Neural cell (in vitro differentiated cells): ENCODE data around the gene TLE2.

Source experiments
- EP300 ChIP-seq: fragments of 450-650 bp; conservative IDR thresholded peaks from 2 replicates; pipeline ENCODE4 v1.6.1; 2014; ENCODE audit warnings: antibody characterized with exemption, mild to moderate bottlenecking, moderate library complexity; ENCODE audit not compliant: poor library complexity, severe bottlenecking
- EZH2 ChIP-seq: fragments of 200-600, 300-800 bp; shearing (Covaris generic), sonication (generic); IDR thresholded peaks from 2 replicates; pipeline ENCODE4 v1.6.1; 2014; ENCODE audit warnings: antibody characterized with exemption, low read length, borderline replicate concordance, mild to moderate bottlenecking; ENCODE audit not compliant: insufficient read depth, poor library complexity, severe bottlenecking
- POLR2AphosphoS5 ChIP-seq: IDR thresholded peaks from 2 replicates; pipeline ENCODE4 v1.6.1; 2012
- RAD21 ChIP-seq: fragments of 450-650 bp; conservative IDR thresholded peaks from 2 replicates; pipeline ENCODE4 v1.6.1; 2014; ENCODE audit warnings: antibody characterized with exemption, mild to moderate bottlenecking, moderate library complexity
- TF ChIP-seq, protein P1 (sequence below): fragments of 450-650 bp; IDR thresholded peaks from 2 replicates; pipeline ENCODE4 v1.5.1; 2014; ENCODE audit warnings: antibody characterized with exemption, mild to moderate bottlenecking, moderate library complexity; ENCODE audit not compliant: poor library complexity, severe bottlenecking
- TF ChIP-seq, protein P2 (sequence below): IDR thresholded peaks from 2 replicates; pipeline ENCODE4 v1.6.1; 2012; ENCODE audit warnings: borderline replicate concordance

DNA sequence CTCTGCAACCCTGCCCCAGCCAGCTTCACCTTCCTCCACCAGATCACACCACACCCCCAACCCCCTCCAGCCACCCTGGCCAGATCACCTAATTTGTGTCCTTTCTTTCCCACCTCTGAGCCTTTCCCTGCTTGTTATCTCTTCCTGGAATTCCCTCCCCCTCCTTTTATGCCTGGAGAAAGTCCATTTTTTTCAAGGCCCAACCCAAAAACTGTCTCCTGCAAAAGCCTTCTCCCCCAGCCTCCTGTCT lies 5.3 kb upstream of the TLE2 start:
- TF ChIP-seq, protein P1, sequence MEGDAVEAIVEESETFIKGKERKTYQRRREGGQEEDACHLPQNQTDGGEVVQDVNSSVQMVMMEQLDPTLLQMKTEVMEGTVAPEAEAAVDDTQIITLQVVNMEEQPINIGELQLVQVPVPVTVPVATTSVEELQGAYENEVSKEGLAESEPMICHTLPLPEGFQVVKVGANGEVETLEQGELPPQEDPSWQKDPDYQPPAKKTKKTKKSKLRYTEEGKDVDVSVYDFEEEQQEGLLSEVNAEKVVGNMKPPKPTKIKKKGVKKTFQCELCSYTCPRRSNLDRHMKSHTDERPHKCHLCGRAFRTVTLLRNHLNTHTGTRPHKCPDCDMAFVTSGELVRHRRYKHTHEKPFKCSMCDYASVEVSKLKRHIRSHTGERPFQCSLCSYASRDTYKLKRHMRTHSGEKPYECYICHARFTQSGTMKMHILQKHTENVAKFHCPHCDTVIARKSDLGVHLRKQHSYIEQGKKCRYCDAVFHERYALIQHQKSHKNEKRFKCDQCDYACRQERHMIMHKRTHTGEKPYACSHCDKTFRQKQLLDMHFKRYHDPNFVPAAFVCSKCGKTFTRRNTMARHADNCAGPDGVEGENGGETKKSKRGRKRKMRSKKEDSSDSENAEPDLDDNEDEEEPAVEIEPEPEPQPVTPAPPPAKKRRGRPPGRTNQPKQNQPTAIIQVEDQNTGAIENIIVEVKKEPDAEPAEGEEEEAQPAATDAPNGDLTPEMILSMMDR: no peak
- TF ChIP-seq EP300 (no peak), POLR2AphosphoS5 (no peak), EZH2 (no peak), RAD21 (no peak)
- TF ChIP-seq, protein P2, sequence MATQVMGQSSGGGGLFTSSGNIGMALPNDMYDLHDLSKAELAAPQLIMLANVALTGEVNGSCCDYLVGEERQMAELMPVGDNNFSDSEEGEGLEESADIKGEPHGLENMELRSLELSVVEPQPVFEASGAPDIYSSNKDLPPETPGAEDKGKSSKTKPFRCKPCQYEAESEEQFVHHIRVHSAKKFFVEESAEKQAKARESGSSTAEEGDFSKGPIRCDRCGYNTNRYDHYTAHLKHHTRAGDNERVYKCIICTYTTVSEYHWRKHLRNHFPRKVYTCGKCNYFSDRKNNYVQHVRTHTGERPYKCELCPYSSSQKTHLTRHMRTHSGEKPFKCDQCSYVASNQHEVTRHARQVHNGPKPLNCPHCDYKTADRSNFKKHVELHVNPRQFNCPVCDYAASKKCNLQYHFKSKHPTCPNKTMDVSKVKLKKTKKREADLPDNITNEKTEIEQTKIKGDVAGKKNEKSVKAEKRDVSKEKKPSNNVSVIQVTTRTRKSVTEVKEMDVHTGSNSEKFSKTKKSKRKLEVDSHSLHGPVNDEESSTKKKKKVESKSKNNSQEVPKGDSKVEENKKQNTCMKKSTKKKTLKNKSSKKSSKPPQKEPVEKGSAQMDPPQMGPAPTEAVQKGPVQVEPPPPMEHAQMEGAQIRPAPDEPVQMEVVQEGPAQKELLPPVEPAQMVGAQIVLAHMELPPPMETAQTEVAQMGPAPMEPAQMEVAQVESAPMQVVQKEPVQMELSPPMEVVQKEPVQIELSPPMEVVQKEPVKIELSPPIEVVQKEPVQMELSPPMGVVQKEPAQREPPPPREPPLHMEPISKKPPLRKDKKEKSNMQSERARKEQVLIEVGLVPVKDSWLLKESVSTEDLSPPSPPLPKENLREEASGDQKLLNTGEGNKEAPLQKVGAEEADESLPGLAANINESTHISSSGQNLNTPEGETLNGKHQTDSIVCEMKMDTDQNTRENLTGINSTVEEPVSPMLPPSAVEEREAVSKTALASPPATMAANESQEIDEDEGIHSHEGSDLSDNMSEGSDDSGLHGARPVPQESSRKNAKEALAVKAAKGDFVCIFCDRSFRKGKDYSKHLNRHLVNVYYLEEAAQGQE: no peak
